HL-60 (cell line): ENCODE results near the gene KDM4C.

Experiments used
- DNase-seq, 2 experiments: peaks; one replicate each; pipeline ENCODE4 v3.0.0-alpha.2; 2010 to 2020; ENCODE audit warnings: low read depth in 1 of 2, low spot score in 1 of 2
- H3K27ac ChIP-seq: fragments of 250-450 bp; sonication (Bioruptor Pico); replicated peaks from 2 replicates; pipeline ENCODE4 v1.5.1; 2020; ENCODE audit warnings: mild to moderate bottlenecking, moderate library complexity
- H3K27me3 ChIP-seq: fragments of 250-450 bp; sonication (Bioruptor Pico); 2 replicates; pipeline ENCODE4 v1.5.1; 2021; ENCODE audit warnings: mild to moderate bottlenecking, moderate library complexity; ENCODE audit not compliant: insufficient read depth, poor library complexity, severe bottlenecking
- H3K4me3 ChIP-seq: replicated peaks from 2 replicates; pipeline ENCODE4 v1.5.1; 2011; ENCODE audit warnings: mild to moderate bottlenecking, control low read depth, low read length; ENCODE audit not compliant: insufficient read depth
- GABPA ChIP-seq: IDR thresholded peaks from 2 replicates; pipeline ENCODE4 v1.6.1; 2012; ENCODE audit warnings: low read depth
- POLR2AphosphoS5 ChIP-seq: IDR thresholded peaks from 2 replicates; pipeline ENCODE4 v1.6.1; 2012; ENCODE audit warnings: low read depth
- REST ChIP-seq: IDR thresholded peaks from 2 replicates; pipeline ENCODE4 v1.6.1; 2012; ENCODE audit warnings: low read depth; ENCODE audit not compliant: insufficient replicate concordance
- SPI1 ChIP-seq: IDR thresholded peaks from 2 replicates; pipeline ENCODE4 v1.6.1; 2012; ENCODE audit warnings: low read depth, mild to moderate bottlenecking, borderline replicate concordance
- TF ChIP-seq, protein P1 (sequence below): IDR thresholded peaks from one replicate; pipeline ENCODE4 v1.5.1; 2011; ENCODE audit warnings: low read length, control low read depth, inconsistent platforms; ENCODE audit not compliant: insufficient read depth

The KDM4C gene

DNA sequence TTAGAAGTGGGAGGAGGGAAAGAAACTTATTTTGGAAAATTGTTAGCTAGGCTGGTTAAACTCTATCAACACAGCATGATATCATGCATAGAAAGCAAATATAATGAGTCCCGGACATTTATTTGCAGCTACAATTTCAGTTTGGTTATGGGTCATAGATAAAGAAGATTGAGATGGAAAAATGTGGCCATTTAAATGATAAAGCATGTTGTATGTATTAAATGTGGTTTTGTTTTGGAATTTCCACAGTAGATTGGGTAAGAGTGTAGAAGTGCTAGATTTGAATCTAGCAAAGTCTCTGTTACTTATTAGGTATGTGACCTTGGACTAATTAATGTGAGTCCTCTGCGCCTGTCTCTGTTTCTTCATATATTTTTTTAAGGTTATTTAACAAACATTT lies 217.4 kb downstream of the KDM4C start:
- H3K27me3 ChIP-seq: no peaks in the 10 kb centered on the region
- DNase-seq: no peak
- H3K4me3 ChIP-seq: no peak overlapping the region
- no peak for TF ChIP-seq REST
- TF ChIP-seq GABPA: no peak
- TF ChIP-seq, protein P1, sequence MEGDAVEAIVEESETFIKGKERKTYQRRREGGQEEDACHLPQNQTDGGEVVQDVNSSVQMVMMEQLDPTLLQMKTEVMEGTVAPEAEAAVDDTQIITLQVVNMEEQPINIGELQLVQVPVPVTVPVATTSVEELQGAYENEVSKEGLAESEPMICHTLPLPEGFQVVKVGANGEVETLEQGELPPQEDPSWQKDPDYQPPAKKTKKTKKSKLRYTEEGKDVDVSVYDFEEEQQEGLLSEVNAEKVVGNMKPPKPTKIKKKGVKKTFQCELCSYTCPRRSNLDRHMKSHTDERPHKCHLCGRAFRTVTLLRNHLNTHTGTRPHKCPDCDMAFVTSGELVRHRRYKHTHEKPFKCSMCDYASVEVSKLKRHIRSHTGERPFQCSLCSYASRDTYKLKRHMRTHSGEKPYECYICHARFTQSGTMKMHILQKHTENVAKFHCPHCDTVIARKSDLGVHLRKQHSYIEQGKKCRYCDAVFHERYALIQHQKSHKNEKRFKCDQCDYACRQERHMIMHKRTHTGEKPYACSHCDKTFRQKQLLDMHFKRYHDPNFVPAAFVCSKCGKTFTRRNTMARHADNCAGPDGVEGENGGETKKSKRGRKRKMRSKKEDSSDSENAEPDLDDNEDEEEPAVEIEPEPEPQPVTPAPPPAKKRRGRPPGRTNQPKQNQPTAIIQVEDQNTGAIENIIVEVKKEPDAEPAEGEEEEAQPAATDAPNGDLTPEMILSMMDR: no peak
- TF ChIP-seq POLR2AphosphoS5: no peak
- TF ChIP-seq SPI1: no peak
- no peak overlapping the region for H3K27ac ChIP-seq

GRCh38 chr9:6977761-6978160 lies 220.0 kb downstream of the KDM4C start:
- Histone ChIP-seq H3K27ac (no peak overlapping the region), H3K4me3 (no peak overlapping the region), H3K27me3 (no peaks in the 10 kb centered on the region)
- TF ChIP-seq POLR2AphosphoS5 (no peak), GABPA (no peak), REST (no peak), SPI1 (no peak)
- TF ChIP-seq, protein P1: no peak
- DNase-seq: no peak

GRCh38 chr9:6978591-6978990 lies 220.8 kb downstream of the KDM4C start:
- TF ChIP-seq, protein P1: no peak
- Histone ChIP-seq H3K27ac (no peak overlapping the region), H3K27me3 (no peaks in the 10 kb centered on the region), H3K4me3 (no peak overlapping the region)
- DNase-seq: no peak

- no peak for TF ChIP-seq REST
- TF ChIP-seq, protein P1: no peak
- TF ChIP-seq GABPA: no peak
- no peak for TF ChIP-seq POLR2AphosphoS5
- no peak for TF ChIP-seq SPI1
- DNase-seq: no peak
- H3K27ac ChIP-seq: no peak overlapping the region
- H3K27me3 ChIP-seq: no peaks in the 10 kb centered on the region
- H3K4me3 ChIP-seq: no peak overlapping the region
These were observed 227.3 kb downstream of the KDM4C start for GRCh38 chr9:6984941-6985578.
